ENCODE results near the gene AGXT2. TPM values are rescaled to one million over a fixed set of nuclear protein-coding genes. Genes with fewer than 3 reads are reported as not detected.

AGXT2 gene
- total and polyA plus RNA-seq, 2 donors = 0.02 TPM; not detected in 1

DNA sequence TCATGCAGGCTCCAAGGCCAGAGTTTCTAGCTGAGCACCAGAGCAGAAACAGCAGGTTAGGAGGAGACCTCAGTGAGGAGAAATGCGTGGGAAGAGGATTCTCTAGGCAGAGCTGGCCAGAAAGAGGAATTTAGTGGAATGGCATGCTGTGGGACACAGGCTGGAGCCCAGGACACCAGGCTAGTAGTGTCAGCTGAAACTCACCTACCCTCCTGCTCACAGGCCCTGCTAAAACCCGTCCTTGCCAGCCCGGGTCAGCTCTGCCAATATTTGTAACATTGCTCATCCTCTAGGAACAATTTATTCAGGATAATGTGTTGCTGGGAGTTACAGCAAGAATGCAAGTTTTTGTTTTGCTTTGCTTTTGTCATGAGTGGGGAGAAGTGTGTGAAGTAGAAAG lies 40.2 kb upstream of the AGXT2 start:
- H3K27me3 ChIP-seq (ENCODE audit: control insufficient read depth in 2 of 2, insufficient read depth in 1 of 2, low read length in 1 of 2) = peaks cover 0 to 2% of the 10 kb centered on the region in 2 donors
- DNase-seq (ENCODE audit: low read depth in 6 of 9, low spot score in 9 of 9) = no peak
- no peaks in the 10 kb centered on the region for H3K36me3 ChIP-seq (ENCODE audit: control insufficient read depth in 2 of 2, insufficient read depth in 2 of 2, low read length in 1 of 2)
- no peak overlapping the region for H3K4me3 ChIP-seq (ENCODE audit: low read length in 2 of 2)
- no peaks in the 10 kb centered on the region for H3K4me1 ChIP-seq (ENCODE audit: control insufficient read depth in 2 of 2, insufficient read depth in 2 of 2, low read length in 2 of 2)
- no peaks in the 10 kb centered on the region for H3K9me3 ChIP-seq (ENCODE audit: control insufficient read depth in 2 of 2, insufficient read depth in 1 of 2, low read length in 1 of 2)
- 85% methylated on average over 3 of the region's 3 CpGs for WGBS
- no peak overlapping the region for H3K27ac ChIP-seq (ENCODE audit: low read depth in 1 of 2, low read length in 1 of 2)

DNA sequence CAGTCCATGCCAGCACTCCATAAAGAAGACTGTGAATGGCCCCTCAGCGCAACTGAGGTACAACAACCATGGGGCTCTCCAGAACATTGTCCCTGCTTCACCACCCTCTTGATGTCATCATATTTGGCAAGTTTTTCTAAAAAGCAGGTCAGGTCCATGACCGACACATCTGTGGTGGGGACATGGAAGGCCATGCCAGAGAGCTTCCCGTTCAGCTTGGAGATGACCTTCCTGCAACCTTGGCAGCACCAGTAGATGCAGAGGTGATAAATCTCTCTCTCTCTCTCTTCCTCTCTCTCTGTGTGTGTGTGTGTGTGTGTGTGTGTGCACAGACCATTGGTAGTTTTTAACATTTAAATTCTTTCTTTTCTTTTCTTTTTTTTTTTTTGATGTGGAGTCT lies 35.4 kb upstream of the AGXT2 start:
- 96% methylated on average over 3 of the region's 3 CpGs for WGBS
- H3K4me1 ChIP-seq (ENCODE audit: control insufficient read depth in 2 of 2, insufficient read depth in 2 of 2, low read length in 2 of 2) = no peaks in the 10 kb centered on the region
- no peak for DNase-seq (ENCODE audit: low read depth in 6 of 9, low spot score in 9 of 9)
- peaks cover 0 to 2% of the 10 kb centered on the region in 2 donors for H3K27me3 ChIP-seq (ENCODE audit: control insufficient read depth in 2 of 2, insufficient read depth in 1 of 2, low read length in 1 of 2)
- H3K36me3 ChIP-seq (ENCODE audit: control insufficient read depth in 2 of 2, insufficient read depth in 2 of 2, low read length in 1 of 2) = no peaks in the 10 kb centered on the region
- no peak overlapping the region for H3K4me3 ChIP-seq (ENCODE audit: low read length in 2 of 2)
- H3K27ac ChIP-seq (ENCODE audit: low read depth in 1 of 2, low read length in 1 of 2) = no peak overlapping the region
- H3K9me3 ChIP-seq (ENCODE audit: control insufficient read depth in 2 of 2, insufficient read depth in 1 of 2, low read length in 1 of 2) = no peaks in the 10 kb centered on the region

DNA sequence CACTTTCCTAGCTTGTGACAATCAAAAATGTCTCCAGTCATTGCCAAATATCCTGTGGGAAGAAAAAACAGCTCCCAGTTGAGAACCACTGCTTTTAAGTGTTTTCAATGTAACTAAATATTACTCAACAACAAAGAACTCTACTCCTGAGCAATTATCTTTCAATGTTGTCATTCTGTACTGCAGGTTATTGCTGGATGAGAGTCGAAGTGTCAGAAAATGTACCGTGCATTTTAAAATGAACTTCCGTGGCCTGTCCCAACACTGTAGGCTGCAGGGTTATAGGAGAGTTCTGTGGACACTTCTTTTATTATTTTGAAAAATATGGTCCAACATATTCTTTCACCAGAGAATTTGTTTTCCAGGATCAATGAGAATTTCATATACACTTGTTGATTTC lies 34.8 kb upstream of the AGXT2 start:
- Histone ChIP-seq H3K4me1 (ENCODE audit: control insufficient read depth in 2 of 2, insufficient read depth in 2 of 2, low read length in 2 of 2) (no peaks in the 10 kb centered on the region), H3K27me3 (ENCODE audit: control insufficient read depth in 2 of 2, insufficient read depth in 1 of 2, low read length in 1 of 2) (no peaks in the 10 kb centered on the region), H3K4me3 (ENCODE audit: low read length in 2 of 2) (no peak overlapping the region), H3K9me3 (ENCODE audit: control insufficient read depth in 2 of 2, insufficient read depth in 1 of 2, low read length in 1 of 2) (no peaks in the 10 kb centered on the region), H3K36me3 (ENCODE audit: control insufficient read depth in 2 of 2, insufficient read depth in 2 of 2, low read length in 1 of 2) (no peaks in the 10 kb centered on the region), H3K27ac (ENCODE audit: low read depth in 1 of 2, low read length in 1 of 2) (no peak overlapping the region)
- 92% methylated on average over 3 of the region's 3 CpGs for WGBS
- DNase-seq (ENCODE audit: low read depth in 6 of 9, low spot score in 9 of 9) = no peak

DNA sequence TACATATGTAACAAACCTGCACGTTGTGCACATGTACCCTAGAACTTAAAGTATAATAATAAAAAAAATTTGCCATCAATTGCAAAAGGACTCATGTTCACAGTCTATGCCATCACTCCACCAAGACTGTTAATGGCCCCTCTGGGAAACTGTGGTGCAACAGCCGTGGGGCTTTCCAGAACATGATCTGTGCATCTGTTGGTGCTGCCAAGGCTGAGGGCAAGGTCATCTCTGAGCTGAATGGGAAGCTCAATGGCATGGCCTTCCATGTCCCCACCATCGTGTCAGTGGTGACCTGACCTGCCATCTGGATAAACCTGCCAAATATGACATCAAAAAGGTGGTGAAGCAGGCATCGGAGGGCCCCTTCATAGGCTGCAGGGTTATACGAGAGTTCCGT lies 33.4 kb upstream of the AGXT2 start:
- no peak for DNase-seq (ENCODE audit: low read depth in 6 of 9, low spot score in 9 of 9)
- H3K9me3 ChIP-seq (ENCODE audit: control insufficient read depth in 2 of 2, insufficient read depth in 1 of 2, low read length in 1 of 2) = no peaks in the 10 kb centered on the region
- H3K4me1 ChIP-seq (ENCODE audit: control insufficient read depth in 2 of 2, insufficient read depth in 2 of 2, low read length in 2 of 2) = no peaks in the 10 kb centered on the region
- no peaks in the 10 kb centered on the region for H3K27me3 ChIP-seq (ENCODE audit: control insufficient read depth in 2 of 2, insufficient read depth in 1 of 2, low read length in 1 of 2)
- no peak overlapping the region for H3K4me3 ChIP-seq (ENCODE audit: low read length in 2 of 2)
- WGBS = 95% methylated on average over 6 of the region's 6 CpGs
- no peaks in the 10 kb centered on the region for H3K36me3 ChIP-seq (ENCODE audit: control insufficient read depth in 2 of 2, insufficient read depth in 2 of 2, low read length in 1 of 2)
- no peak overlapping the region for H3K27ac ChIP-seq (ENCODE audit: low read depth in 1 of 2, low read length in 1 of 2)

DNA sequence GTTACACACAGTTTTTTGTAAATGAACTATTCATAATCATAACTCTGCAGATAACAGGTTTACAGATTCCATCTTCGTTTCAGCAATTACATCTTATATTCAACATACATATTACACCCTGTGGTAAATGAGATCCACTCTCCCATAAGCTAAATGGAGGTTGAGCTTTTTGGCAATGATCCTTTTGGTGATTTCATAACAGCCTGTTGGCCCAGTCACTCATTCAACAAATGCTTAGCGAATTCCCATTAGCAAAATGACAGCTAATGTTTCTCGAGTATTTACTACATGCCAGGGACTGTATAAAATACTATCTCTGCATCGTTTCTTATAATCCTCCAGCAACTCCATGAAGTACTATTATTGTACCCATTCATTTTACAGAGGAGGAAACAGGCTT lies 25.4 kb upstream of the AGXT2 start:
- no peak for DNase-seq (ENCODE audit: low read depth in 6 of 9, low spot score in 9 of 9)
- WGBS = 89% methylated on average over 4 of the region's 4 CpGs
- no peak overlapping the region for H3K27ac ChIP-seq (ENCODE audit: low read depth in 1 of 2, low read length in 1 of 2)
- H3K9me3 ChIP-seq (ENCODE audit: control insufficient read depth in 2 of 2, insufficient read depth in 1 of 2, low read length in 1 of 2) = no peaks in the 10 kb centered on the region
- H3K4me3 ChIP-seq (ENCODE audit: low read length in 2 of 2) = no peak overlapping the region
- H3K36me3 ChIP-seq (ENCODE audit: control insufficient read depth in 2 of 2, insufficient read depth in 2 of 2, low read length in 1 of 2) = no peaks in the 10 kb centered on the region
- no peaks in the 10 kb centered on the region for H3K4me1 ChIP-seq (ENCODE audit: control insufficient read depth in 2 of 2, insufficient read depth in 2 of 2, low read length in 2 of 2)
- no peaks in the 10 kb centered on the region for H3K27me3 ChIP-seq (ENCODE audit: control insufficient read depth in 2 of 2, insufficient read depth in 1 of 2, low read length in 1 of 2)

DNA sequence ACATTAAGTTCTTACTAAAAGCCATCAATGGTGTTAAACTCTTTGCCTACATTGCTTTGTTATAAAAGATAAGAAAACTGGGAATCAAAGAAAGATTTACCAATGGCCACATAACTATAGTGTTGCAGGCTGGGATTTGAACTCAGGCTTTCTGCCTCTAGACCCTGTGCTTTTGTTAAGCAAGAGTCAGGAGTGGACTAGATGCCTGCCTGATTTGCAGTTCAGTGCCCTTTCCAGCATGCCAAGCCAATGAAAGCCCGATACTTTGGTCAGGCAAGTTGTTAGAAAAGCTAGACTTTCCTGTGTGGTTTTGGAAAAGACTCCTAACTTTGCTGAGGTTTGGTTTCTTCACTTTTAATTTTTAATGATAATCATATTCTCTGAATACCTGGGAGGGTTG lies 21.4 kb upstream of the AGXT2 start:
- no peaks in the 10 kb centered on the region for H3K36me3 ChIP-seq (ENCODE audit: control insufficient read depth in 2 of 2, insufficient read depth in 2 of 2, low read length in 1 of 2)
- DNase-seq (ENCODE audit: low read depth in 6 of 9, low spot score in 9 of 9) = no peak
- 93% methylated on average over 1 of the region's 1 CpG for WGBS
- no peak overlapping the region for H3K4me3 ChIP-seq (ENCODE audit: low read length in 2 of 2)
- H3K27ac ChIP-seq (ENCODE audit: low read depth in 1 of 2, low read length in 1 of 2) = no peak overlapping the region
- no peaks in the 10 kb centered on the region for H3K27me3 ChIP-seq (ENCODE audit: control insufficient read depth in 2 of 2, insufficient read depth in 1 of 2, low read length in 1 of 2)
- H3K9me3 ChIP-seq (ENCODE audit: control insufficient read depth in 2 of 2, insufficient read depth in 1 of 2, low read length in 1 of 2) = no peaks in the 10 kb centered on the region
- H3K4me1 ChIP-seq (ENCODE audit: control insufficient read depth in 2 of 2, insufficient read depth in 2 of 2, low read length in 2 of 2) = no peaks in the 10 kb centered on the region

DNA sequence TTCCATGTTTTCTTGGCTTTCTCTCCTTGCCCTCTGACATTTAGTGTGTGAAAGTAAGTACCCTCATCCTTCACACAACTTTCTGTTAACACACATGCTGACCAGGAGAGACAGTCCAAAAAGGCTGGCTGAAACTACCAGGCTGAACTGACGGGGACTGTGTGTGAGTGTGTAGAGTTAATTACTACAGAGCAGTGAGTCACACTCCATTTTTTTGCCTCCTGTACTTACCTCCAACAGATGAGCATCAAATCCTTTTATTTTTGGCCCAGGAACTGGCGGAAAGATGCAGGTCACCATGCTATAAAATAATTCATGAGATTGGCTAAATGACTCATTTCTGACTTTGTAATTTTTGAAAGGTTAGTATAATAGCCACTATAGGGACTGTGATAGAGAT lies 20.2 kb upstream of the AGXT2 start:
- DNase-seq (ENCODE audit: low read depth in 6 of 9, low spot score in 9 of 9) = no peak
- H3K27me3 ChIP-seq (ENCODE audit: control insufficient read depth in 2 of 2, insufficient read depth in 1 of 2, low read length in 1 of 2) = no peaks in the 10 kb centered on the region
- 96% methylated on average over 2 of the region's 2 CpGs for WGBS
- no peaks in the 10 kb centered on the region for H3K9me3 ChIP-seq (ENCODE audit: control insufficient read depth in 2 of 2, insufficient read depth in 1 of 2, low read length in 1 of 2)
- H3K27ac ChIP-seq (ENCODE audit: low read depth in 1 of 2, low read length in 1 of 2) = no peak overlapping the region
- no peaks in the 10 kb centered on the region for H3K4me1 ChIP-seq (ENCODE audit: control insufficient read depth in 2 of 2, insufficient read depth in 2 of 2, low read length in 2 of 2)
- H3K4me3 ChIP-seq (ENCODE audit: low read length in 2 of 2) = no peak overlapping the region
- H3K36me3 ChIP-seq (ENCODE audit: control insufficient read depth in 2 of 2, insufficient read depth in 2 of 2, low read length in 1 of 2) = no peaks in the 10 kb centered on the region

DNA sequence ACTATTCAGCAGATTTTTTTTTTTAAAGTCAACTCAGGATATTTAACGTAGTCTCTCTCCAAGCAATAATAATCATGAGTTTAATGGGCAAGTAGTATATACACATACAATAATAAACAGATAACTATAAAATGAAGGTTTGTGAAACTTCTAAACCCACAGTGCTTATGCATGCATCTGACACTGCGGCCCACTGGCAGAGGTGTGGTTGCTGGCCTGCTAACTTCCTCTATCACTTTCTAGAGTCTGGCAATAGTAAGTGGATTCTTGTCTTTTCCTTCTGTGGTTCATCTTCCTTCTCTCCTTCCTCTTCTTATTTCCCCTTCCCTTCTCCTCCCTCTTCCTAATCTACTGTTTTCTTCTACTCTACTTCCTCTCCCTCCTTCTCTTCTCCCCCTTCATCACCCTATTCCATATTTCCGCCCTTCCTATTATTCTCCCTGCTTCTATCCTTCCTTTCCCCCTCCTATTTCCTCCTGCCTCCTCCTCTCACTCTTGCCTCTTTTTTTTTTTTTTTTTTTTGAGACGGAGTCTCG lies 18.6 kb upstream of the AGXT2 start:
- Histone ChIP-seq H3K4me3 (ENCODE audit: low read length in 2 of 2) (no peak overlapping the region), H3K4me1 (ENCODE audit: control insufficient read depth in 2 of 2, insufficient read depth in 2 of 2, low read length in 2 of 2) (no peaks in the 10 kb centered on the region), H3K27ac (ENCODE audit: low read depth in 1 of 2, low read length in 1 of 2) (no peak overlapping the region), H3K27me3 (ENCODE audit: control insufficient read depth in 2 of 2, insufficient read depth in 1 of 2, low read length in 1 of 2) (no peaks in the 10 kb centered on the region), H3K36me3 (ENCODE audit: control insufficient read depth in 2 of 2, insufficient read depth in 2 of 2, low read length in 1 of 2) (no peaks in the 10 kb centered on the region), H3K9me3 (ENCODE audit: control insufficient read depth in 2 of 2, insufficient read depth in 1 of 2, low read length in 1 of 2) (no peaks in the 10 kb centered on the region)
- 95% methylated on average over 5 of the region's 5 CpGs for WGBS
- DNase-seq (ENCODE audit: low read depth in 6 of 9, low spot score in 9 of 9) = no peak

DNA sequence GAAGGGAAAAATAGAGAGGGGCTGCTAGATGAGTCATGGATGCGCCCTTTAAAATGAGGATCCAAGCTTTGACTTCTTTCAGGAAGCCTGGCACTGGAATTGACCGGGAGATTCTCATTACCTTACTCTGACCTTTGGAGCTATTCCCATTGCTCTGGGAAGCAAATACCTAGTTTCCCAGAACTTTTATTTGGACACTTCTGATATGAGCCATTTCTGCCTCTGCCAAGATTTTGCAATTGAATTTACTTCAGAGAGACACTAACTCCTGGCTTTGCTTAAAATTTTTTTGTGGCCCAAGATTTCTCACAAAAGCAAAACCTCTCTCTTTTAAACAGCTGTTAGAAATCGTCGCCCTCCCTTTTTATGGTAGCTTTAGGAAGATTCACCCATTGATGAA lies 15.7 kb upstream of the AGXT2 start:
- no peaks in the 10 kb centered on the region for H3K36me3 ChIP-seq (ENCODE audit: control insufficient read depth in 2 of 2, insufficient read depth in 2 of 2, low read length in 1 of 2)
- no peak for DNase-seq (ENCODE audit: low read depth in 6 of 9, low spot score in 9 of 9)
- H3K4me3 ChIP-seq (ENCODE audit: low read length in 2 of 2) = no peak overlapping the region
- H3K9me3 ChIP-seq (ENCODE audit: control insufficient read depth in 2 of 2, insufficient read depth in 1 of 2, low read length in 1 of 2) = no peaks in the 10 kb centered on the region
- H3K27me3 ChIP-seq (ENCODE audit: control insufficient read depth in 2 of 2, insufficient read depth in 1 of 2, low read length in 1 of 2) = no peaks in the 10 kb centered on the region
- H3K27ac ChIP-seq (ENCODE audit: low read depth in 1 of 2, low read length in 1 of 2) = no peak overlapping the region
- H3K4me1 ChIP-seq (ENCODE audit: control insufficient read depth in 2 of 2, insufficient read depth in 2 of 2, low read length in 2 of 2) = no peaks in the 10 kb centered on the region
- 97% methylated on average over 4 of the region's 4 CpGs for WGBS

All from thymus (tissue), 11 donors.